Activated CD8-positive, alpha-beta memory T cell treated with anti-CD3 and anti-CD28 coated beads for 1 hour (primary cell): Measurements from ENCODE around the gene GOLGA6L9.
"Not testable (repeated sequence)": the region's sequence is repeated elsewhere in the genome, so short reads cannot be mapped to it uniquely, and the experiment has no call there.

ENCODE experiments used
- DNase-seq, 2 donors: peaks; one replicate each; pipeline ENCODE4 v3.0.0-alpha.2; 2020; ENCODE audit warnings: low read depth in 1 of 2; ENCODE audit errors: extremely low read depth in 1 of 2

The GOLGA6L9 gene

GRCh38 chr15:82429693-82430092 lies at the start of gene GOLGA6L9:
Gene GOLGA6L9 (plus strand): TSS chr15:82429816. CDS start chr15:82430080, 264 bp downstream.
- not testable (repeated sequence) for DNase-seq

- DNase-seq, result not testable (repeated sequence)
Observed at GRCh38 chr15:82381330-82381955, 48.2 kb upstream of the GOLGA6L9 start.

- not testable (repeated sequence) for DNase-seq
Observed at GRCh38 chr15:82387209-82387608, 42.4 kb upstream of the GOLGA6L9 start.

- DNase-seq, result not testable (repeated sequence)
Observed at GRCh38 chr15:82390152-82390551, 39.5 kb upstream of the GOLGA6L9 start.

- DNase-seq, result not testable (repeated sequence)
Observed at GRCh38 chr15:82392077-82392476, 37.5 kb upstream of the GOLGA6L9 start.

- no peak for DNase-seq
Observed at GRCh38 chr15:82393671-82394070, 35.9 kb upstream of the GOLGA6L9 start.

GRCh38 chr15:82395788-82396187 lies 33.8 kb upstream of the GOLGA6L9 start:
- not testable (repeated sequence) for DNase-seq

- no peak for DNase-seq
Observed at GRCh38 chr15:82397817-82398216, 31.8 kb upstream of the GOLGA6L9 start.

- DNase-seq, result no peak
Observed at GRCh38 chr15:82398785-82399184, 30.8 kb upstream of the GOLGA6L9 start.

GRCh38 chr15:82399366-82400103 lies 30.1 kb upstream of the GOLGA6L9 start:
- DNase-seq, result not testable (repeated sequence)

GRCh38 chr15:82401918-82402317 lies 27.7 kb upstream of the GOLGA6L9 start:
- DNase-seq, result not testable (repeated sequence)

GRCh38 chr15:82402341-82402740 lies 27.3 kb upstream of the GOLGA6L9 start:
- DNase-seq, result not testable (repeated sequence)

- not testable (repeated sequence) for DNase-seq
Observed at GRCh38 chr15:82406211-82406610, 23.4 kb upstream of the GOLGA6L9 start.

- DNase-seq, result not testable (repeated sequence)
Observed at GRCh38 chr15:82410306-82410705, 19.3 kb upstream of the GOLGA6L9 start.

- DNase-seq, result not testable (repeated sequence)
Observed at GRCh38 chr15:82411595-82411994, 18.0 kb upstream of the GOLGA6L9 start.

- DNase-seq, result not testable (repeated sequence)
Observed at GRCh38 chr15:82414525-82415191, 15.0 kb upstream of the GOLGA6L9 start.

GRCh38 chr15:82420516-82420915 lies 9.1 kb upstream of the GOLGA6L9 start:
- DNase-seq, result not testable (repeated sequence)

- DNase-seq, result not testable (repeated sequence)
Observed at GRCh38 chr15:82420966-82421365, 8.7 kb upstream of the GOLGA6L9 start.

- DNase-seq, result not testable (repeated sequence)
Observed at GRCh38 chr15:82427117-82427516, 2.5 kb upstream of the GOLGA6L9 start.

- DNase-seq, result peak; percentile 0 to 11
Observed at GRCh38 chr15:82445420-82445819, 15.8 kb downstream of the GOLGA6L9 start.

GRCh38 chr15:82457336-82457735 lies 27.7 kb downstream of the GOLGA6L9 start:
- DNase-seq, result not testable (repeated sequence)
